ENCODE measurements around the gene RPS24.

DNA sequence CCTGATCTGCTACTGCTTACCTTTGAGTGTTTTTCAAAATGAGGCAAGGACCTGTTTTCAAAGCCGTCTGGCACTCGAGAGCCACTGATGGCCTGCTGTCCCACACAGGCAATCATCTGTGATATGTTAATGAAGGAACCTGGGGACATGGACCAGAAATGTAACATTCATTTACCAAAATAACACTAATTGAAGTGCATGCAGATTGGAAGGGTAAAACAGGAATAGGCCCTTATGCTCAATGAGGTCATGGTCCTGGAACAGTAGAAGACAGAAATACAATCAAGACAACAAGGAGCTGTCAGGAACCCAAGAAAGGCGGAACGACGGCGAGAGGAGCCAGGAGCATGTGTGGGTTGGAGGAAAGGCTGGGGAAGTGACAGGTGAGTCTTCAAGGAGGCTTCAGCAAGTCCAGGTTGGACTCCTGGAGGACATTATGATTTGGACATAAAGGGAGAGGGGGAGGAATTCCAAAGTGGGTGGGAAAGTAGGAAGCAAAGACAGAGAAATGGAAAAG lies 32.6 kb upstream of the RPS24 start:
- TF ChIP-seq U2AF1 (optimal IDR thresholded peaks at IDR 0.05; ENCODE audit: low read depth, low read length) = no peak
- no peak for TF ChIP-seq HDAC1 (IDR thresholded peaks at IDR 0.05)
- TF ChIP-seq POLR2A (conservative IDR thresholded peaks at IDR 0.05) = no peak
- TF ChIP-seq NR1H2 (CRISPR knock-in tag; IDR thresholded peaks at IDR 0.05) = no peak
- TF ChIP-seq, protein P1, sequence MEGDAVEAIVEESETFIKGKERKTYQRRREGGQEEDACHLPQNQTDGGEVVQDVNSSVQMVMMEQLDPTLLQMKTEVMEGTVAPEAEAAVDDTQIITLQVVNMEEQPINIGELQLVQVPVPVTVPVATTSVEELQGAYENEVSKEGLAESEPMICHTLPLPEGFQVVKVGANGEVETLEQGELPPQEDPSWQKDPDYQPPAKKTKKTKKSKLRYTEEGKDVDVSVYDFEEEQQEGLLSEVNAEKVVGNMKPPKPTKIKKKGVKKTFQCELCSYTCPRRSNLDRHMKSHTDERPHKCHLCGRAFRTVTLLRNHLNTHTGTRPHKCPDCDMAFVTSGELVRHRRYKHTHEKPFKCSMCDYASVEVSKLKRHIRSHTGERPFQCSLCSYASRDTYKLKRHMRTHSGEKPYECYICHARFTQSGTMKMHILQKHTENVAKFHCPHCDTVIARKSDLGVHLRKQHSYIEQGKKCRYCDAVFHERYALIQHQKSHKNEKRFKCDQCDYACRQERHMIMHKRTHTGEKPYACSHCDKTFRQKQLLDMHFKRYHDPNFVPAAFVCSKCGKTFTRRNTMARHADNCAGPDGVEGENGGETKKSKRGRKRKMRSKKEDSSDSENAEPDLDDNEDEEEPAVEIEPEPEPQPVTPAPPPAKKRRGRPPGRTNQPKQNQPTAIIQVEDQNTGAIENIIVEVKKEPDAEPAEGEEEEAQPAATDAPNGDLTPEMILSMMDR (IDR thresholded peaks at IDR 0.05 in 2 of 3, conservative IDR thresholded peaks at IDR 0.05 in 1 of 3; ENCODE audit: insufficient read depth in 2 of 3, low read depth in 1 of 3, low read length in 3 of 3) = no peak
- no peak for TF ChIP-seq U2AF2 (optimal IDR thresholded peaks at IDR 0.05; ENCODE audit: low read depth, low read length)

Measured in K562 (cell line).